Ishikawa (cell line): ENCODE measurements around the gene CCDC27.

Experiments used
- CEBPB ChIP-seq: IDR thresholded peaks from 2 replicates; pipeline ENCODE4 v1.6.1; 2012
- EGR1 ChIP-seq: IDR thresholded peaks from 2 replicates; pipeline ENCODE4 v1.6.1; 2012
- EP300 ChIP-seq: IDR thresholded peaks from 2 replicates; pipeline ENCODE4 v1.6.1; 2012; ENCODE audit warnings: borderline replicate concordance
- FOXM1 ChIP-seq: IDR thresholded peaks from 2 replicates; pipeline ENCODE4 v1.6.1; 2012; ENCODE audit warnings: low read depth, borderline replicate concordance
- NFIC ChIP-seq: IDR thresholded peaks from 2 replicates; pipeline ENCODE4 v1.6.1; 2012
- RAD21 ChIP-seq: IDR thresholded peaks from 2 replicates; pipeline ENCODE4 v1.6.1; 2012; ENCODE audit warnings: low read depth
- TAF1 ChIP-seq: IDR thresholded peaks from 2 replicates; pipeline ENCODE4 v1.6.1; 2012; ENCODE audit warnings: low read depth, mild to moderate bottlenecking
- TCF12 ChIP-seq: IDR thresholded peaks from 2 replicates; pipeline ENCODE4 v1.6.1; 2012; ENCODE audit warnings: low read depth
- TEAD4 ChIP-seq: IDR thresholded peaks from 2 replicates; pipeline ENCODE4 v1.6.1; 2012
- YY1 ChIP-seq: IDR thresholded peaks from 2 replicates; pipeline ENCODE4 v1.6.1; 2012; ENCODE audit warnings: low read depth
- ZBTB7A ChIP-seq: IDR thresholded peaks from 2 replicates; pipeline ENCODE4 v1.6.1; 2012; ENCODE audit warnings: low read depth
- TF ChIP-seq, protein P1 (sequence below): IDR thresholded peaks from 2 replicates; pipeline ENCODE4 v1.6.1; 2012; ENCODE audit warnings: low read depth, mild to moderate bottlenecking
- TF ChIP-seq, protein P2 (sequence below): IDR thresholded peaks from 2 replicates; pipeline ENCODE4 v1.6.1; 2012
- TF ChIP-seq, protein P3 (sequence below): IDR thresholded peaks from 2 replicates; pipeline ENCODE4 v1.6.1; 2012

- TF ChIP-seq YY1 = no peak
- TF ChIP-seq NFIC = no peak
- TF ChIP-seq EP300 = no peak
- no peak for TF ChIP-seq TAF1
- no peak for TF ChIP-seq FOXM1
- TF ChIP-seq, protein P1, sequence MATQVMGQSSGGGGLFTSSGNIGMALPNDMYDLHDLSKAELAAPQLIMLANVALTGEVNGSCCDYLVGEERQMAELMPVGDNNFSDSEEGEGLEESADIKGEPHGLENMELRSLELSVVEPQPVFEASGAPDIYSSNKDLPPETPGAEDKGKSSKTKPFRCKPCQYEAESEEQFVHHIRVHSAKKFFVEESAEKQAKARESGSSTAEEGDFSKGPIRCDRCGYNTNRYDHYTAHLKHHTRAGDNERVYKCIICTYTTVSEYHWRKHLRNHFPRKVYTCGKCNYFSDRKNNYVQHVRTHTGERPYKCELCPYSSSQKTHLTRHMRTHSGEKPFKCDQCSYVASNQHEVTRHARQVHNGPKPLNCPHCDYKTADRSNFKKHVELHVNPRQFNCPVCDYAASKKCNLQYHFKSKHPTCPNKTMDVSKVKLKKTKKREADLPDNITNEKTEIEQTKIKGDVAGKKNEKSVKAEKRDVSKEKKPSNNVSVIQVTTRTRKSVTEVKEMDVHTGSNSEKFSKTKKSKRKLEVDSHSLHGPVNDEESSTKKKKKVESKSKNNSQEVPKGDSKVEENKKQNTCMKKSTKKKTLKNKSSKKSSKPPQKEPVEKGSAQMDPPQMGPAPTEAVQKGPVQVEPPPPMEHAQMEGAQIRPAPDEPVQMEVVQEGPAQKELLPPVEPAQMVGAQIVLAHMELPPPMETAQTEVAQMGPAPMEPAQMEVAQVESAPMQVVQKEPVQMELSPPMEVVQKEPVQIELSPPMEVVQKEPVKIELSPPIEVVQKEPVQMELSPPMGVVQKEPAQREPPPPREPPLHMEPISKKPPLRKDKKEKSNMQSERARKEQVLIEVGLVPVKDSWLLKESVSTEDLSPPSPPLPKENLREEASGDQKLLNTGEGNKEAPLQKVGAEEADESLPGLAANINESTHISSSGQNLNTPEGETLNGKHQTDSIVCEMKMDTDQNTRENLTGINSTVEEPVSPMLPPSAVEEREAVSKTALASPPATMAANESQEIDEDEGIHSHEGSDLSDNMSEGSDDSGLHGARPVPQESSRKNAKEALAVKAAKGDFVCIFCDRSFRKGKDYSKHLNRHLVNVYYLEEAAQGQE = no peak
- TF ChIP-seq, protein P2, sequence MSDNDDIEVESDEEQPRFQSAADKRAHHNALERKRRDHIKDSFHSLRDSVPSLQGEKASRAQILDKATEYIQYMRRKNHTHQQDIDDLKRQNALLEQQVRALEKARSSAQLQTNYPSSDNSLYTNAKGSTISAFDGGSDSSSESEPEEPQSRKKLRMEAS = no peak
- no peak for TF ChIP-seq CEBPB
- TF ChIP-seq EGR1 = no peak
- TF ChIP-seq TCF12 = no peak
- no peak for TF ChIP-seq TEAD4
- TF ChIP-seq, protein P3, sequence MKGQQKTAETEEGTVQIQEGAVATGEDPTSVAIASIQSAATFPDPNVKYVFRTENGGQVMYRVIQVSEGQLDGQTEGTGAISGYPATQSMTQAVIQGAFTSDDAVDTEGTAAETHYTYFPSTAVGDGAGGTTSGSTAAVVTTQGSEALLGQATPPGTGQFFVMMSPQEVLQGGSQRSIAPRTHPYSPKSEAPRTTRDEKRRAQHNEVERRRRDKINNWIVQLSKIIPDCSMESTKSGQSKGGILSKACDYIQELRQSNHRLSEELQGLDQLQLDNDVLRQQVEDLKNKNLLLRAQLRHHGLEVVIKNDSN = no peak
- TF ChIP-seq RAD21 = no peak
- no peak for TF ChIP-seq ZBTB7A
Measured at GRCh38 chr1:3747903-3748302, 4.3 kb upstream of the CCDC27 start.
